HepG2 (cell line): ENCODE results near the gene EBF4. TPM values are rescaled to one million over a fixed set of nuclear protein-coding genes. Genes with fewer than 3 reads are reported as not detected.

Experiments
- CBFB ChIP-seq: sonication (generic); formaldehyde crosslinking; IDR thresholded peaks from 2 replicates; pipeline ENCODE4 v1.4.0; 2020; ENCODE audit warnings: missing genetic modification reagents
- NR2C2 ChIP-seq: sonication (generic); formaldehyde crosslinking; IDR thresholded peaks from 2 replicates; pipeline ENCODE4 v1.4.0; 2020; ENCODE audit warnings: missing genetic modification reagents, mild to moderate bottlenecking, moderate library complexity, borderline replicate concordance
- TCF7L2 ChIP-seq: IDR thresholded peaks from 2 replicates; pipeline ENCODE4 v1.6.1; 2011; ENCODE audit warnings: mild to moderate bottlenecking, low read depth, low read length, moderate library complexity
- ZBTB21 ChIP-seq: sonication (generic); formaldehyde crosslinking; IDR thresholded peaks from 2 replicates; pipeline ENCODE4 v1.4.0; 2020; ENCODE audit warnings: missing genetic modification reagents
- ZNF121 ChIP-seq: sonication (generic); formaldehyde crosslinking; IDR thresholded peaks from 2 replicates; pipeline ENCODE4 v1.5.0; 2020; ENCODE audit warnings: mild to moderate bottlenecking, missing genetic modification reagents
- ZNF577 ChIP-seq: sonication (generic); formaldehyde crosslinking; IDR thresholded peaks from 2 replicates; pipeline ENCODE4 v1.4.0; 2020; ENCODE audit warnings: mild to moderate bottlenecking, low read depth, missing genetic modification reagents, borderline replicate concordance
- ZNF737 ChIP-seq: sonication (generic); formaldehyde crosslinking; IDR thresholded peaks from 2 replicates; pipeline ENCODE4 v1.5.0; 2020; ENCODE audit warnings: missing genetic modification reagents, mild to moderate bottlenecking, borderline replicate concordance
- polyA plus RNA-seq, 8 experiments: library from polyadenylated mRNA; depleted of rRNA in 3 of 8; stranded (reverse) in 7 of 8; unstranded in 1 of 8; fragments of >200 nt; fragmentation: Illumina TruSeq in 4 of 8; extraction: Trizol in 4 of 8; gene quantifications; 2 replicates each; pipeline versions ENCODE4 v1.2.1 to v1.2.3, GENCODE V29; 2011 to 2016; ENCODE audit warnings: low read depth in 4 of 8, missing spikeins in 1 of 8, mixed read lengths in 1 of 8; ENCODE audit not compliant: insufficient read depth in 1 of 8
- total RNA-seq, 5 experiments: library from RNA; depleted of rRNA; stranded (reverse); fragments of >200 nt; fragmentation: Illumina TruSeq; extraction: Trizol; gene quantifications; 2 replicates each; pipeline ENCODE4 v1.2.3, GENCODE V29; 2016; ENCODE audit warnings: low read depth in 1 of 5
- TF ChIP-seq, protein P1 (sequence below), 2 experiments: IDR thresholded peaks; 2 replicates each; pipeline ENCODE4 v1.6.1; 2011 to 2012; ENCODE audit warnings: low read length in 2 of 2, borderline replicate concordance in 1 of 2, low read depth in 1 of 2, mild to moderate bottlenecking in 1 of 2, moderate library complexity in 1 of 2
- TF ChIP-seq, protein P2 (sequence below): sonication (generic); formaldehyde crosslinking; conservative IDR thresholded peaks from 2 replicates; pipeline ENCODE4 v1.4.0; 2020; ENCODE audit warnings: mild to moderate bottlenecking, missing genetic modification reagents, moderate library complexity
- TF ChIP-seq, protein P3 (sequence below): sonication (generic); formaldehyde crosslinking; IDR thresholded peaks from 2 replicates; pipeline ENCODE4 v1.8.0; 2022; ENCODE audit warnings: missing genetic modification reagents, mild to moderate bottlenecking, moderate library complexity, borderline replicate concordance
- TF ChIP-seq, protein P4 (sequence below): sonication (generic); formaldehyde crosslinking; IDR thresholded peaks from 2 replicates; pipeline ENCODE4 v1.5.0; 2020; ENCODE audit warnings: mild to moderate bottlenecking, missing genetic modification reagents, borderline replicate concordance

Gene EBF4
- total and polyA plus RNA-seq, 2 of the 13 experiments (the other 11 are each of a cell fraction or from before 2014, with no cell fraction given), result 0.84 to 2.2 TPM

DNA sequence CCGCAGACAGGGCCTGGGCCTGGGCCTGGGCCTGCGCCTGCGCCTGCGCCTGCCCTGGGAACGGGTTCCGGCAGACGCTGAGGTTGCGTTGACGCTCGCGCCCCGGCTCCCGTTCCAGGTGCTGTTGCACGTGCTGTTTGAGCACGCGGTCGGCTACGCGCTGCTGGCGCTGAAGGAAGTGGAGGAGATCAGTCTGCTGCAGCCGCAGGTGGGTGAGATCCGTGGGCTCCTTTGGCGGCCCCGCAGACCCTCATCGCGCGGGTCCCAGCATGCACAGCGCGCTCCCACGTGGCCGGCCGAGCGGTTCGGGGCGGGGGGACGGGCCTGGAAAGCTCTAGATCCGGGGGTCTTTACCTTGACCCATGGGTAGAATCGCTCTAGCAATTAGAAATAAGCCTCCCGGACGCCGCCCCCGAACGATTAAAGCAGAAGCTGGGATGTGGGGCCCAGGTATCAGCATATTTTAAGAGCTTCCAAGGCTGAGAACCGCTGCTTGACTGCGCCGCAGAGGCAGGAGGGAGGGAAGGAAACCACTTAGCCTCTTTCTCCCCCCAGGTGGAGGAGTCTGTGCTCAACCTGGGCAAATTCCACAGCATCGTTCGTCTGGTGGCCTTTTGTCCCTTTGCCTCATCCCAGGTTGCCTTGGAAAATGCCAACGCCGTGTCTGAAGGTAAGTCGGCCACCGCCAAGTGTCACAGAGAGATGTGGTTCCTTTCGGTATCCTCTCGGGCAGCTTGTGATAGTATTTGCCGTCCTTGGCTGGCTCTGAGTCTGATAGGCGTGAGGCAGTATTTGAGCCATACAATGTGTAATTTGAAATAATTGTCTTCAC lies 39.6 kb upstream of the EBF4 start (continued):
- TF ChIP-seq, protein P1, sequence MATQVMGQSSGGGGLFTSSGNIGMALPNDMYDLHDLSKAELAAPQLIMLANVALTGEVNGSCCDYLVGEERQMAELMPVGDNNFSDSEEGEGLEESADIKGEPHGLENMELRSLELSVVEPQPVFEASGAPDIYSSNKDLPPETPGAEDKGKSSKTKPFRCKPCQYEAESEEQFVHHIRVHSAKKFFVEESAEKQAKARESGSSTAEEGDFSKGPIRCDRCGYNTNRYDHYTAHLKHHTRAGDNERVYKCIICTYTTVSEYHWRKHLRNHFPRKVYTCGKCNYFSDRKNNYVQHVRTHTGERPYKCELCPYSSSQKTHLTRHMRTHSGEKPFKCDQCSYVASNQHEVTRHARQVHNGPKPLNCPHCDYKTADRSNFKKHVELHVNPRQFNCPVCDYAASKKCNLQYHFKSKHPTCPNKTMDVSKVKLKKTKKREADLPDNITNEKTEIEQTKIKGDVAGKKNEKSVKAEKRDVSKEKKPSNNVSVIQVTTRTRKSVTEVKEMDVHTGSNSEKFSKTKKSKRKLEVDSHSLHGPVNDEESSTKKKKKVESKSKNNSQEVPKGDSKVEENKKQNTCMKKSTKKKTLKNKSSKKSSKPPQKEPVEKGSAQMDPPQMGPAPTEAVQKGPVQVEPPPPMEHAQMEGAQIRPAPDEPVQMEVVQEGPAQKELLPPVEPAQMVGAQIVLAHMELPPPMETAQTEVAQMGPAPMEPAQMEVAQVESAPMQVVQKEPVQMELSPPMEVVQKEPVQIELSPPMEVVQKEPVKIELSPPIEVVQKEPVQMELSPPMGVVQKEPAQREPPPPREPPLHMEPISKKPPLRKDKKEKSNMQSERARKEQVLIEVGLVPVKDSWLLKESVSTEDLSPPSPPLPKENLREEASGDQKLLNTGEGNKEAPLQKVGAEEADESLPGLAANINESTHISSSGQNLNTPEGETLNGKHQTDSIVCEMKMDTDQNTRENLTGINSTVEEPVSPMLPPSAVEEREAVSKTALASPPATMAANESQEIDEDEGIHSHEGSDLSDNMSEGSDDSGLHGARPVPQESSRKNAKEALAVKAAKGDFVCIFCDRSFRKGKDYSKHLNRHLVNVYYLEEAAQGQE (IDR thresholded peaks at IDR 0.05; ENCODE audit: borderline replicate concordance in 1 of 2, low read depth in 1 of 2, low read length in 2 of 2), result no peak
- no peak for TF ChIP-seq ZNF121 (CRISPR knock-in tag)
- peak; percentile 26; the same call in 1 of the 2 replicates for TF ChIP-seq NR2C2 (CRISPR knock-in tag)
- no peak; the same call in 1 of the 2 replicates for TF ChIP-seq ZBTB21 (CRISPR knock-in tag)
- TF ChIP-seq ZNF577 (CRISPR knock-in tag), result peak; percentile 87; the same call in 1 of the 2 replicates
- TF ChIP-seq CBFB (CRISPR knock-in tag), result 0 out of 2 replicates have a peak, but pooled peaks have one; percentile 19
- no peak for TF ChIP-seq TCF7L2
- TF ChIP-seq, protein P2, sequence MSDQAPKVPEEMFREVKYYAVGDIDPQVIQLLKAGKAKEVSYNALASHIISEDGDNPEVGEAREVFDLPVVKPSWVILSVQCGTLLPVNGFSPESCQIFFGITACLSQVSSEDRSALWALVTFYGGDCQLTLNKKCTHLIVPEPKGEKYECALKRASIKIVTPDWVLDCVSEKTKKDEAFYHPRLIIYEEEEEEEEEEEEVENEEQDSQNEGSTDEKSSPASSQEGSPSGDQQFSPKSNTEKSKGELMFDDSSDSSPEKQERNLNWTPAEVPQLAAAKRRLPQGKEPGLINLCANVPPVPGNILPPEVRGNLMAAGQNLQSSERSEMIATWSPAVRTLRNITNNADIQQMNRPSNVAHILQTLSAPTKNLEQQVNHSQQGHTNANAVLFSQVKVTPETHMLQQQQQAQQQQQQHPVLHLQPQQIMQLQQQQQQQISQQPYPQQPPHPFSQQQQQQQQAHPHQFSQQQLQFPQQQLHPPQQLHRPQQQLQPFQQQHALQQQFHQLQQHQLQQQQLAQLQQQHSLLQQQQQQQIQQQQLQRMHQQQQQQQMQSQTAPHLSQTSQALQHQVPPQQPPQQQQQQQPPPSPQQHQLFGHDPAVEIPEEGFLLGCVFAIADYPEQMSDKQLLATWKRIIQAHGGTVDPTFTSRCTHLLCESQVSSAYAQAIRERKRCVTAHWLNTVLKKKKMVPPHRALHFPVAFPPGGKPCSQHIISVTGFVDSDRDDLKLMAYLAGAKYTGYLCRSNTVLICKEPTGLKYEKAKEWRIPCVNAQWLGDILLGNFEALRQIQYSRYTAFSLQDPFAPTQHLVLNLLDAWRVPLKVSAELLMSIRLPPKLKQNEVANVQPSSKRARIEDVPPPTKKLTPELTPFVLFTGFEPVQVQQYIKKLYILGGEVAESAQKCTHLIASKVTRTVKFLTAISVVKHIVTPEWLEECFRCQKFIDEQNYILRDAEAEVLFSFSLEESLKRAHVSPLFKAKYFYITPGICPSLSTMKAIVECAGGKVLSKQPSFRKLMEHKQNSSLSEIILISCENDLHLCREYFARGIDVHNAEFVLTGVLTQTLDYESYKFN (CRISPR knock-in tag), result 0 out of 2 replicates have a peak, but pooled peaks have one; percentile 22
- TF ChIP-seq, protein P3, sequence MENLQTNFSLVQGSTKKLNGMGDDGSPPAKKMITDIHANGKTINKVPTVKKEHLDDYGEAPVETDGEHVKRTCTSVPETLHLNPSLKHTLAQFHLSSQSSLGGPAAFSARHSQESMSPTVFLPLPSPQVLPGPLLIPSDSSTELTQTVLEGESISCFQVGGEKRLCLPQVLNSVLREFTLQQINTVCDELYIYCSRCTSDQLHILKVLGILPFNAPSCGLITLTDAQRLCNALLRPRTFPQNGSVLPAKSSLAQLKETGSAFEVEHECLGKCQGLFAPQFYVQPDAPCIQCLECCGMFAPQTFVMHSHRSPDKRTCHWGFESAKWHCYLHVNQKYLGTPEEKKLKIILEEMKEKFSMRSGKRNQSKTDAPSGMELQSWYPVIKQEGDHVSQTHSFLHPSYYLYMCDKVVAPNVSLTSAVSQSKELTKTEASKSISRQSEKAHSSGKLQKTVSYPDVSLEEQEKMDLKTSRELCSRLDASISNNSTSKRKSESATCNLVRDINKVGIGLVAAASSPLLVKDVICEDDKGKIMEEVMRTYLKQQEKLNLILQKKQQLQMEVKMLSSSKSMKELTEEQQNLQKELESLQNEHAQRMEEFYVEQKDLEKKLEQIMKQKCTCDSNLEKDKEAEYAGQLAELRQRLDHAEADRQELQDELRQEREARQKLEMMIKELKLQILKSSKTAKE (CRISPR knock-in tag), result no peak; the same call in none of the 2 replicates
- TF ChIP-seq, protein P4, sequence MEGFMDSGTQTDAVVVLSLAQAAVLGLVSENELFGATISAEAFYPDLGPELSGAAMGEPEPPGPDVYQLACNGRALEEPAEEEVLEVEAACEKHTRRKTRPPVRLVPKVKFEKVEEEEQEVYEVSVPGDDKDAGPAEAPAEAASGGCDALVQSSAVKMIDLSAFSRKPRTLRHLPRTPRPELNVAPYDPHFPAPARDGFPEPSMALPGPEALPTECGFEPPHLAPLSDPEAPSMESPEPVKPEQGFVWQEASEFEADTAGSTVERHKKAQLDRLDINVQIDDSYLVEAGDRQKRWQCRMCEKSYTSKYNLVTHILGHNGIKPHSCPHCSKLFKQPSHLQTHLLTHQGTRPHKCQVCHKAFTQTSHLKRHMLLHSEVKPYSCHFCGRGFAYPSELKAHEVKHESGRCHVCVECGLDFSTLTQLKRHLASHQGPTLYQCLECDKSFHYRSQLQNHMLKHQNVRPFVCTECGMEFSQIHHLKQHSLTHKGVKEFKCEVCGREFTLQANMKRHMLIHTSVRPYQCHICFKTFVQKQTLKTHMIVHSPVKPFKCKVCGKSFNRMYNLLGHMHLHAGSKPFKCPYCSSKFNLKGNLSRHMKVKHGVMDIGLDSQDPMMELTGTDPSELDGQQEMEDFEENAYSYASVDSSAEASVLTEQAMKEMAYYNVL (CRISPR knock-in tag), result peak; percentile 33; the same call in 1 of the 2 replicates
- 0 out of 2 replicates have a peak, but pooled peaks have one; percentile 57 for TF ChIP-seq ZNF737 (CRISPR knock-in tag)
